Keratinocyte (primary cell): ENCODE measurements around the gene PLB1. TPM values are rescaled to one million over a fixed set of nuclear protein-coding genes. Genes with fewer than 3 reads are reported as not detected.

Experiments
- DNase-seq: peaks from one replicate; pipeline ENCODE4 v3.0.0-alpha.2; 2011; ENCODE audit warnings: low read depth, missing footprints, low spot score
- FAIRE-seq: peaks from 2 replicates; lab custom pipeline; 2011; peaks lifted over from hg19 to GRCh38; lab: Jason Lieb, UNC
- H2AFZ ChIP-seq: 2 replicates; pipeline ENCODE4 v1.6.0; 2012; ENCODE audit warnings: low read length, control low read depth, inconsistent platforms; ENCODE audit not compliant: control insufficient read depth
- H3K27ac ChIP-seq: 2 replicates; pipeline ENCODE4 v1.5.1; 2011; ENCODE audit warnings: low read length; ENCODE audit not compliant: control insufficient read depth, insufficient read depth
- H3K27me3 ChIP-seq: 3 replicates; pipeline ENCODE4 v1.6.0; 2011; ENCODE audit warnings: low read length; ENCODE audit not compliant: control insufficient read depth, insufficient read depth; ENCODE audit errors: extremely low read depth
- H3K36me3 ChIP-seq, 2 experiments: 2 replicates in 1 of 2; 3 replicates in 1 of 2; pipeline ENCODE4 v1.5.1; 2011; ENCODE audit warnings: low read length in 2 of 2, mild to moderate bottlenecking in 1 of 2; ENCODE audit not compliant: control insufficient read depth in 2 of 2, insufficient read depth in 2 of 2; ENCODE audit errors: extremely low read depth in 1 of 2
- H3K4me1 ChIP-seq: 3 replicates; pipeline ENCODE4 v1.5.1; 2011; ENCODE audit warnings: low read length; ENCODE audit not compliant: control insufficient read depth, insufficient read depth; ENCODE audit errors: extremely low read depth
- H3K4me2 ChIP-seq: 3 replicates; pipeline ENCODE4 v1.6.0; 2011; ENCODE audit warnings: low read depth, low read length; ENCODE audit not compliant: control insufficient read depth, insufficient read depth; ENCODE audit errors: extremely low read depth
- H3K4me3 ChIP-seq, 3 experiments: fragments of 200-600 bp in 1 of 3; sonication (generic) in 1 of 3; 2 replicates in 2 of 3; 3 replicates in 1 of 3; pipeline ENCODE4 v1.5.1; 2011 to 2016; ENCODE audit warnings: low read length in 3 of 3, mild to moderate bottlenecking in 3 of 3, control low read depth in 2 of 3, inconsistent platforms in 1 of 3, low read depth in 1 of 3, mixed read lengths in 1 of 3, mixed run types in 1 of 3, moderate library complexity in 1 of 3; ENCODE audit not compliant: control insufficient read depth in 2 of 3, insufficient read depth in 2 of 3; ENCODE audit errors: extremely low read depth in 1 of 3
- H3K79me2 ChIP-seq: 2 replicates; pipeline ENCODE4 v1.6.0; 2012; ENCODE audit warnings: low read length; ENCODE audit not compliant: control insufficient read depth, insufficient read depth
- H3K9ac ChIP-seq: 3 replicates; pipeline ENCODE4 v1.6.0; 2011; ENCODE audit warnings: low read length; ENCODE audit not compliant: control insufficient read depth, insufficient read depth; ENCODE audit errors: extremely low read depth
- H3K9me1 ChIP-seq: 3 replicates; pipeline ENCODE4 v1.6.0; 2011; ENCODE audit warnings: low read length; ENCODE audit not compliant: control insufficient read depth, insufficient read depth; ENCODE audit errors: extremely low read depth
- H3K9me3 ChIP-seq: 2 replicates; pipeline ENCODE4 v1.5.1; 2012; ENCODE audit warnings: low read depth, low read length; ENCODE audit not compliant: control insufficient read depth
- H4K20me1 ChIP-seq: 3 replicates; pipeline ENCODE4 v1.6.0; 2011; ENCODE audit warnings: low read length; ENCODE audit not compliant: control insufficient read depth, insufficient read depth; ENCODE audit errors: extremely low read depth
- EZH2 ChIP-seq: IDR thresholded peaks from one replicate; pipeline ENCODE4 v1.6.1; 2012; ENCODE audit warnings: inconsistent platforms, mild to moderate bottlenecking, low read length, moderate library complexity
- dilution Hi-C: fragments of 300-500 bp; cut with MboI; formaldehyde crosslinking; loops from one replicate; pipeline ENCODE4 v1.7.0; 2020; ENCODE audit warnings: low sequenced_read_pairs; ENCODE audit not compliant: extremely low pct_ligation_motif_present
- polyA plus RNA-seq, 5 experiments: library from polyadenylated mRNA; depleted of rRNA in 3 of 5; stranded (reverse) in 3 of 5; stranded (forward) in 1 of 5; unstranded in 1 of 5; fragments of >200 nt; gene quantifications; 1 replicate in 1 of 5; 2 replicates in 3 of 5; 3 replicates in 1 of 5; pipeline versions ENCODE4 v1.2.1 to v1.2.3, GENCODE V29; 2011 to 2012; ENCODE audit warnings: missing spikeins in 2 of 5, low read depth in 1 of 5, low replicate concordance in 1 of 5
- TF ChIP-seq, protein P1 (sequence below), 3 experiments: IDR thresholded peaks in 1 of 3; conservative IDR thresholded peaks in 1 of 3; optimal IDR thresholded peaks in 1 of 3; 2 replicates in 2 of 3; 3 replicates in 1 of 3; pipeline versions ENCODE3 to v1.5.1; 2011; ENCODE audit warnings: low read length in 3 of 3, mild to moderate bottlenecking in 3 of 3, moderate library complexity in 2 of 3, control low read depth in 1 of 3, inconsistent platforms in 1 of 3; ENCODE audit not compliant: insufficient read depth in 2 of 3; ENCODE audit errors: extremely low read depth in 1 of 3

PLB1 gene
- polyA plus RNA-seq, 1 donor (not counting 4 experiments of a cell fraction or from before 2014, with no cell fraction given): 6.7 TPM

GRCh38 chr2:28637066-28638047 lies 141.5 kb downstream of the PLB1 start:
- DNase-seq: no peak
- Histone ChIP-seq H3K27ac (no peak overlapping the region), H3K9ac (no peak overlapping the region), H3K4me1 (peaks cover 13% of the 10 kb centered on the region), H4K20me1 (no peaks in the 10 kb centered on the region), H3K36me3 (no peaks in the 10 kb centered on the region), H2AFZ (no peak overlapping the region), H3K4me2 (no peak overlapping the region), H3K9me1 (no peaks in the 10 kb centered on the region), H3K27me3 (no peaks in the 10 kb centered on the region), H3K9me3 (no peaks in the 10 kb centered on the region), H3K79me2 (no peaks in the 10 kb centered on the region), H3K4me3 (no peak overlapping the region)
- dilution Hi-C loops: no loop called here
- TF ChIP-seq EZH2: no peak
- TF ChIP-seq, protein P1, sequence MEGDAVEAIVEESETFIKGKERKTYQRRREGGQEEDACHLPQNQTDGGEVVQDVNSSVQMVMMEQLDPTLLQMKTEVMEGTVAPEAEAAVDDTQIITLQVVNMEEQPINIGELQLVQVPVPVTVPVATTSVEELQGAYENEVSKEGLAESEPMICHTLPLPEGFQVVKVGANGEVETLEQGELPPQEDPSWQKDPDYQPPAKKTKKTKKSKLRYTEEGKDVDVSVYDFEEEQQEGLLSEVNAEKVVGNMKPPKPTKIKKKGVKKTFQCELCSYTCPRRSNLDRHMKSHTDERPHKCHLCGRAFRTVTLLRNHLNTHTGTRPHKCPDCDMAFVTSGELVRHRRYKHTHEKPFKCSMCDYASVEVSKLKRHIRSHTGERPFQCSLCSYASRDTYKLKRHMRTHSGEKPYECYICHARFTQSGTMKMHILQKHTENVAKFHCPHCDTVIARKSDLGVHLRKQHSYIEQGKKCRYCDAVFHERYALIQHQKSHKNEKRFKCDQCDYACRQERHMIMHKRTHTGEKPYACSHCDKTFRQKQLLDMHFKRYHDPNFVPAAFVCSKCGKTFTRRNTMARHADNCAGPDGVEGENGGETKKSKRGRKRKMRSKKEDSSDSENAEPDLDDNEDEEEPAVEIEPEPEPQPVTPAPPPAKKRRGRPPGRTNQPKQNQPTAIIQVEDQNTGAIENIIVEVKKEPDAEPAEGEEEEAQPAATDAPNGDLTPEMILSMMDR (optimal IDR thresholded peaks at IDR 0.05 in 1 of 3, IDR thresholded peaks at IDR 0.05 in 1 of 3, conservative IDR thresholded peaks at IDR 0.05 in 1 of 3; ENCODE audit: extremely low read depth in 1 of 3, insufficient read depth in 2 of 3, low read length in 3 of 3): no peak
- no peak for FAIRE-seq

DNA sequence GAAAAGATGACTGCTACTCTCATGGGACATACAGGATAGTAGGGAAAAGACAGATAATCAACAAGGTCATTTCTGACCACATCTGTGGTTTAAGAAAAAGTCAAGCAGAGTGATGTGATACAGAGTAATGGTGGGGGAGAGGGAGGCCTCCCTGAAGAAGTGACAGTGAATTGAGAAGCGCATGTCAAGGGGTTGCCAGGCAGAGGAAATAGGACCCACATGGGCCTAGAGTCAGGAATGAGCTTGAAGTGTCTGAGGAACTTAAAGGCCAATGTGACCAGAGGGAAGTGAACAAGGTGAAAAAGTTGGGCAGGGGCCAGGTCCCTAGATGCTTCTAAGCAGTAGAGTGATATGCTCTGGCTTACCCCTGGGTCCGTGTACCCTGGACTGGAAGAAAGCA lies 142.2 kb downstream of the PLB1 start:
- H3K9me3 ChIP-seq: no peaks in the 10 kb centered on the region
- no peaks in the 10 kb centered on the region for H3K9me1 ChIP-seq
- H3K9ac ChIP-seq: no peak overlapping the region
- FAIRE-seq (no peak), DNase-seq (no peak)
- no peak overlapping the region for H2AFZ ChIP-seq
- dilution Hi-C loops: no loop called here
- H3K79me2 ChIP-seq: no peaks in the 10 kb centered on the region
- no peaks in the 10 kb centered on the region for H4K20me1 ChIP-seq
- TF ChIP-seq EZH2: no peak
- TF ChIP-seq, protein P1 (optimal IDR thresholded peaks at IDR 0.05 in 1 of 3, IDR thresholded peaks at IDR 0.05 in 1 of 3, conservative IDR thresholded peaks at IDR 0.05 in 1 of 3; ENCODE audit: extremely low read depth in 1 of 3, insufficient read depth in 2 of 3, low read length in 3 of 3): no peak
- no peaks in the 10 kb centered on the region for H3K27me3 ChIP-seq
- H3K4me2 ChIP-seq: no peak overlapping the region
- H3K27ac ChIP-seq: no peak overlapping the region
- H3K36me3 ChIP-seq: no peaks in the 10 kb centered on the region
- H3K4me3 ChIP-seq: no peak overlapping the region
- H3K4me1 ChIP-seq: peaks cover 16% of the 10 kb centered on the region
